Fibroblast of lung (primary cell): ENCODE measurements around the gene SPATA32. TPM values are rescaled to one million over a fixed set of nuclear protein-coding genes. Genes with fewer than 3 reads are reported as not detected.
A peak's percentile ranks its signal among the peaks of the same experiment; 100 is the strongest.

Source experiments
- DNase-seq, 2 donors: peaks; one replicate each; pipeline versions ENCODE4 v3.0.0 to v3.0.0-alpha.2; 2010; ENCODE audit warnings: low read depth in 2 of 2
- H2AFZ ChIP-seq: 2 replicates; pipeline ENCODE4 v1.5.1; 2012; ENCODE audit warnings: low read length, control low read depth, inconsistent platforms
- H3K27ac ChIP-seq: 2 replicates; pipeline ENCODE4 v1.5.1; 2011; ENCODE audit warnings: low read length, control low read depth; ENCODE audit not compliant: insufficient read depth
- H3K27me3 ChIP-seq: 2 replicates; pipeline ENCODE4 v1.5.1; 2011; ENCODE audit warnings: mild to moderate bottlenecking, low read length; ENCODE audit not compliant: control insufficient read depth, insufficient read depth
- H3K36me3 ChIP-seq: 2 replicates; pipeline ENCODE4 v1.5.1; 2011; ENCODE audit warnings: low read length; ENCODE audit not compliant: control insufficient read depth, insufficient read depth
- H3K4me1 ChIP-seq: 2 replicates; pipeline ENCODE4 v1.5.1; 2011; ENCODE audit warnings: low read length; ENCODE audit not compliant: control insufficient read depth, insufficient read depth; ENCODE audit errors: extremely low read depth
- H3K4me2 ChIP-seq: 2 replicates; pipeline ENCODE4 v1.5.1; 2011; ENCODE audit warnings: low read length, control low read depth; ENCODE audit not compliant: insufficient read depth; ENCODE audit errors: extremely low read depth
- H3K4me3 ChIP-seq, 4 experiments: fragments of 200-600 bp in 1 of 4; sonication (generic) in 1 of 4; replicated peaks in 1 of 4; 2 replicates each; pipeline ENCODE4 v1.5.1; 2011 to 2016; ENCODE audit warnings: low read length in 4 of 4, low read depth in 3 of 4, mild to moderate bottlenecking in 3 of 4, control low read depth in 2 of 4, inconsistent platforms in 1 of 4, mixed read lengths in 1 of 4; ENCODE audit not compliant: insufficient read depth in 1 of 4; ENCODE audit errors: control extremely low read depth in 1 of 4
- H3K79me2 ChIP-seq: 2 replicates; pipeline ENCODE4 v1.5.1; 2012; ENCODE audit warnings: mild to moderate bottlenecking, low read length, inconsistent platforms; ENCODE audit not compliant: control insufficient read depth, insufficient read depth
- H3K9ac ChIP-seq: 2 replicates; pipeline ENCODE4 v1.5.1; 2011; ENCODE audit warnings: mild to moderate bottlenecking, low read length, control low read depth; ENCODE audit not compliant: insufficient read depth
- H3K9me3 ChIP-seq: 2 replicates; pipeline ENCODE4 v1.5.1; 2012; ENCODE audit warnings: low read depth, low read length; ENCODE audit not compliant: control insufficient read depth, insufficient read depth
- H4K20me1 ChIP-seq: 2 replicates; pipeline ENCODE4 v1.5.1; 2011; ENCODE audit warnings: low read length; ENCODE audit not compliant: control insufficient read depth, insufficient read depth; ENCODE audit errors: extremely low read depth
- EZH2 ChIP-seq: IDR thresholded peaks from 2 replicates; pipeline ENCODE4 v1.5.1; 2012; ENCODE audit warnings: low read length, control low read depth, mild to moderate bottlenecking; ENCODE audit errors: missing control alignments
- polyA plus RNA-seq, 2 donors: library from polyadenylated mRNA; depleted of rRNA in 1 of 2; stranded (reverse) in 1 of 2; unstranded in 1 of 2; fragments of >200 nt; gene quantifications; 2 replicates each; pipeline ENCODE4 v1.2.1, GENCODE V29; 2011 to 2012; ENCODE audit warnings: missing spikeins in 1 of 2
- total RNA-seq: library from RNA; depleted of rRNA; stranded (reverse); fragments of >200 nt; gene quantifications from 2 replicates; pipeline ENCODE4 v1.2.1, GENCODE V29; 2014
- TF ChIP-seq, protein P1 (sequence below), 2 donors: IDR thresholded peaks in 1 of 2; conservative IDR thresholded peaks in 1 of 2; 1 replicate in 1 of 2; 2 replicates in 1 of 2; pipeline ENCODE4 v1.5.1; 2011 to 2012; ENCODE audit warnings: low read length in 2 of 2, control low read depth in 1 of 2, inconsistent platforms in 1 of 2, low read depth in 1 of 2, mild to moderate bottlenecking in 1 of 2

Gene SPATA32
- total and polyA plus RNA-seq, 2 donors (not counting 1 experiment from before 2014, with no cell fraction given) = not detected

DNA sequence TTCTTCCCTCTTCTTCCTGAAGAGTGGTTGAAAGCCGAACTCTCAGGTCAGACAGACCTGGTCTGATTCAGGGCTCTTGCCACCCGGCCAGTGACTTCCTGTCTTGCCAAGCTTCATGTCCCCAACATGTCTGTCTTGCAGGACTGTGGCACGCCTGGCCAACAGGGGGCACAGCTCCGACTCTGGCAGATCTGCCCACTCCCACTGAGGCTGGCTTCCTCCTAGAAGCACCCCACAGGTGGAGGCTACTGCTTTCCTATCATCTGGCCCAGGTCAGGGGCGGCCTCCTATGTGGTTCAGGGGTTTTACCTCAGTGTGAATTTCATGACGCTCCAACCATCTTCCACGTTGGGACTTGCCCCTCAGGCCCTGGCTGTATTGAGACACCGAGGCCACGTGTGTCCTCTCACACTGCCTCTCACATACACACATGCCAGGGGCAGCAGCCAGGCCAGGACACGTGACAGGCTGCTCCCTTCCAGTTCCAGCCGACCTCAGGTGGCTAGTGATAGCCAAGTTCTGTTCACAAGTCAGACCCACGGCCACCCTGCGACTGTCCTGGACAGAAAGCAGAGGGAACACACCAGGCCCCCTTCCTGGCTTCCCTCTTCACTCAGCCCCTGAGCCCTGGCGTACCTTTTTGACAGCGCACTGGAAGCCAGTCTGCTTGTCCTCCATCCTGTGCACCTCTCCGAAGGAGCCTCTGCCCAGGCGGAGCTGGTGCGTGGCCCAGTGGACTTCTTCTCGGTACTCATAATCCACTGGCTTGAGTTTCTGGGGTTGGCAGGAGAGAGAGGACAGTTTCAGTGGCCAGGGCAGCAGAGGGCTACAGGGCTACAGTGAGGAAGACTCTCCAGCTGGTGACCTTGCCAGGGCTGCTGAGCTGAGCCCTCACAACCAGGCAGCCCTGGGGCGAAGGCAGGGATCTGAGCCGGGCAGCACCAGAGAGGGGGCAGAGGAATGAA, 22.6 kb upstream of the SPATA32 start:
- H3K27ac ChIP-seq = no peak overlapping the region
- no peak overlapping the region for H3K4me2 ChIP-seq
- no peaks in the 10 kb centered on the region for H4K20me1 ChIP-seq
- no peaks in the 10 kb centered on the region for H3K79me2 ChIP-seq
- H3K4me3 ChIP-seq = no peak overlapping the region
- H3K4me1 ChIP-seq = peaks cover 9% of the 10 kb centered on the region
- no peak overlapping the region for H2AFZ ChIP-seq
- DNase-seq = no peak
- TF ChIP-seq EZH2 = no peak
- TF ChIP-seq, protein P1, sequence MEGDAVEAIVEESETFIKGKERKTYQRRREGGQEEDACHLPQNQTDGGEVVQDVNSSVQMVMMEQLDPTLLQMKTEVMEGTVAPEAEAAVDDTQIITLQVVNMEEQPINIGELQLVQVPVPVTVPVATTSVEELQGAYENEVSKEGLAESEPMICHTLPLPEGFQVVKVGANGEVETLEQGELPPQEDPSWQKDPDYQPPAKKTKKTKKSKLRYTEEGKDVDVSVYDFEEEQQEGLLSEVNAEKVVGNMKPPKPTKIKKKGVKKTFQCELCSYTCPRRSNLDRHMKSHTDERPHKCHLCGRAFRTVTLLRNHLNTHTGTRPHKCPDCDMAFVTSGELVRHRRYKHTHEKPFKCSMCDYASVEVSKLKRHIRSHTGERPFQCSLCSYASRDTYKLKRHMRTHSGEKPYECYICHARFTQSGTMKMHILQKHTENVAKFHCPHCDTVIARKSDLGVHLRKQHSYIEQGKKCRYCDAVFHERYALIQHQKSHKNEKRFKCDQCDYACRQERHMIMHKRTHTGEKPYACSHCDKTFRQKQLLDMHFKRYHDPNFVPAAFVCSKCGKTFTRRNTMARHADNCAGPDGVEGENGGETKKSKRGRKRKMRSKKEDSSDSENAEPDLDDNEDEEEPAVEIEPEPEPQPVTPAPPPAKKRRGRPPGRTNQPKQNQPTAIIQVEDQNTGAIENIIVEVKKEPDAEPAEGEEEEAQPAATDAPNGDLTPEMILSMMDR (conservative IDR thresholded peaks at IDR 0.05 in 1 of 2, IDR thresholded peaks at IDR 0.05 in 1 of 2; ENCODE audit: low read depth in 1 of 2, low read length in 2 of 2) = peak in 1 of 2 donors; percentile 31
- H3K9me3 ChIP-seq = no peaks in the 10 kb centered on the region
- no peaks in the 10 kb centered on the region for H3K27me3 ChIP-seq
- no peak overlapping the region for H3K9ac ChIP-seq
- peaks cover 30% of the 10 kb centered on the region for H3K36me3 ChIP-seq

DNA sequence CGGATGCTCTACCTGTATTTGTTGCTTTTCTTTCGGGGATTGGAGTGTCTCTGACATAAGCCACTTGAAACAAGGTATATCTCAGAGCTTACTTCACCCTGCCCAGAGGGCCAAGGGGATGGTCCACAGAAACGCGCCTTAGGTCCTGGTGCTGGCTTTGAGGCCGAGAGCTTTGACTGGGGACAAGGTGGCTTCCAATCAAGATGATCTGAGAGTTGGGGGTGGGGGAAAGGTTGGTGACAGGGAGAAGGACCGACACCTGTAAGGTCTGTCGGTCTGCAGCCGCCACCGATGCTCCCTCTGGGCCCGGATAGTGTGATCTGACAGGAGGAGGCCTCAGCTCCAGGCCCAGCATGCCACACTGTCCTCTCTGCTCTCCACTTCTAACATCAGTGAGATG, 21.8 kb upstream of the SPATA32 start:
- Histone ChIP-seq H2AFZ (no peak overlapping the region), H3K9me3 (no peaks in the 10 kb centered on the region), H3K4me3 (no peak overlapping the region), H3K36me3 (peaks cover 28% of the 10 kb centered on the region), H3K4me2 (no peak overlapping the region), H3K27me3 (no peaks in the 10 kb centered on the region), H3K27ac (no peak overlapping the region), H4K20me1 (no peaks in the 10 kb centered on the region), H3K79me2 (no peaks in the 10 kb centered on the region), H3K4me1 (peaks cover 9% of the 10 kb centered on the region), H3K9ac (no peak overlapping the region)
- TF ChIP-seq, protein P1 (conservative IDR thresholded peaks at IDR 0.05 in 1 of 2, IDR thresholded peaks at IDR 0.05 in 1 of 2; ENCODE audit: low read depth in 1 of 2, low read length in 2 of 2) = no peak
- TF ChIP-seq EZH2 = no peak
- no peak for DNase-seq

GRCh38 chr17:45282683-45283644, 21.1 kb upstream of the SPATA32 start:
- H3K79me2 ChIP-seq = no peaks in the 10 kb centered on the region
- DNase-seq = peak; percentile 84 to 86
- H2AFZ ChIP-seq = no peak overlapping the region

More at GRCh38 chr17:45282683-45283644, 21.1 kb upstream of the SPATA32 start:
- Histone ChIP-seq H4K20me1 (no peaks in the 10 kb centered on the region), H3K4me3 (no peak overlapping the region), H3K4me2 (no peak overlapping the region), H3K4me1 (peaks cover 13% of the 10 kb centered on the region), H3K9me3 (no peaks in the 10 kb centered on the region), H3K9ac (no peak overlapping the region), H3K27ac (peak overlapping the region; percentile 30), H3K36me3 (peaks cover 28% of the 10 kb centered on the region), H3K27me3 (no peaks in the 10 kb centered on the region)
- TF ChIP-seq, protein P1 (conservative IDR thresholded peaks at IDR 0.05 in 1 of 2, IDR thresholded peaks at IDR 0.05 in 1 of 2; ENCODE audit: low read depth in 1 of 2, low read length in 2 of 2) = no peak
- no peak for TF ChIP-seq EZH2
